GM21390 (cell line): ENCODE measurements around the gene PDZD11.
A peak's percentile ranks its signal among the peaks of the same experiment; 100 is the strongest.
"Not testable (repeated sequence)": the region's sequence is repeated elsewhere in the genome, so short reads cannot be mapped to it uniquely, and the experiment has no call there.

ENCODE experiments used
- ATAC-seq: cut with Tn5 transposase; IDR thresholded peaks from one replicate; pipeline ENCODE4 v1.9.1; 2021; ENCODE audit not compliant: unreplicated experiment

Gene PDZD11, protein sequence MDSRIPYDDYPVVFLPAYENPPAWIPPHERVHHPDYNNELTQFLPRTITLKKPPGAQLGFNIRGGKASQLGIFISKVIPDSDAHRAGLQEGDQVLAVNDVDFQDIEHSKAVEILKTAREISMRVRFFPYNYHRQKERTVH

DNA sequence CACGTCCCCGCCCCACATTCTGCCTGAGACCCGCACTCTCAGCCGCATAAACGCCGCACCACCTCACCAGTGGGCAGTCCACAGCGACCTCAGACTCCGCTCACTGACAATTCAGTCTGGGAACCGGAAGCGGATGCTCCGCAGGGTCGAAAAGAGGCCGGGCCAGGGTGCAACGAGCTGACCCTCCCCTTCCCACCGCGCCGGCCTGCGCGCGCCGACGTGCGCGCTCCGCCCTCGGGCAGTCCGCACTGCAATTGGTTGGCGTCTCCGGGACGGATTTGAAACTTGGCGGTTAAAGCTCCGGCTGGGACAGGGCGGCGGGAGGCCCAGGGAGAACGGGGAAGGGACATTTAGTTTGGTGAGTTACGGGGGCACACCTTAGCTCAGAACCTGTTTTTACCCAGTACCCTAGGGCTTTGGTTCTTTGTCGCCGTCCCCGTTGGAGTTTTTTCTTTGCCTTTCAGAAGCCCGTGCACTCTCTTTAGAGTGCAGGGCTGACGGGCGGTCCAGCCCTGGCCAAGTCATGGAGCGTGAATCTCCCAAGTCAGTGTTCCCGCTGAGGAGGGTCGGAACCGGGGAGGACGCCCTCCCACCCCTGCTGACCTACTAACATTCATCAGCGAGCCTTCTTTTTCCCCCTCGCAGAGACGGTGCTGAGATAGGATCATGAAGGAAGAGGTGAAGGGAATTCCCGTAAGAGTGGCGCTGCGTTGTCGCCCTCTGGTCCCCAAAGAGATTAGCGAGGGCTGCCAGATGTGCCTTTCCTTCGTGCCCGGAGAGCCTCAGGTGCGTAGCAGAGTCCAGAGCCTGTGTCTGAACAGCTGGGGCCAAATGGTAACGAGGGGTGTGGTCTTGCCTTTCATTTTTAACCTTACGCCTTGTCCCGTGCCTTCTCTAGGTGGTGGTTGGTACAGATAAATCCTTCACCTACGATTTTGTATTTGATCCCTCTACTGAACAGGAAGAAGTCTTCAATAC, at the start of gene PDZD11, which contains the start of gene KIF4A:
Gene PDZD11 (minus strand): TSS at position 135 of the 978 bp plus-strand sequence. CDS start 586 bp downstream, outside the sequence.
Gene KIF4A (plus strand): TSS at position 312 of the 978 bp plus-strand sequence. CDS start 355 bp downstream, at position 667.
- ATAC-seq, result peak; percentile 96

DNA sequence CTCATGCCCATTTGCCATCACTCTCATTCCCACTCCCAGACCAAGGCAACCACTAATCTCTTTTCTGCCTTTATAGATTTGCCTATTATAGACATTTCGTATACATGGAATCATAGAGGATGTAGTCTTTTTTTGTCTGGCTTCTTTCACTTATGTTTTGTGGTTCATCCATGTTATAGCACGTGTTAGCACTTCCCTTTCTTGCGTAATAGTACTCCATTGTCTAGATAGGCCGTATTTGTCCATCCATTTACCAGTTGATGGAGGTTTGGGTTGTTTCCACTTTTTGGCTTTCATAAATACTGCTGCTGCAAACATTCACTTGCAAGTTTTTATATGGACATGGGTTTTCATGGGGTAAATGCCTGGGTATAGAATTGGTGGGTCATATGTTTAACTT, 48.6 kb upstream of the PDZD11 start:
- no peak for ATAC-seq

DNA sequence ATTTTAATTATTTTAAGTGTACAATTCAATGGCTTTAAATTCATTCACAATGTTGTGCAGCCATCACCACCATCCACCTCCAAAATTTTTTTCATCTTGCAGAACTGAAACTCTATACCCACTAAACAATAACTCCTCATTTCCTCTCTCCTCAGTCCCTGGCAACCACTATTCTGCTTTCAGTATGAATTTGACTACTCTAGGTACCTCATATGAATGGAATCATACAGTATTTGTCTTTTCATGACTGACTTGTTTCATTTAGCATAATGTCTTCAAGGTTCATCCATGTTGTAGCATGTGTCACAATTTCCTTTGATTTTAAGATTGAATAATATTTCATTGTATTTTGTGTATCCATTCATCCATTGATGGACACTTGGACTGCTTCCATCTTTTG, 47.0 kb upstream of the PDZD11 start:
- ATAC-seq, result peak; percentile 100

DNA sequence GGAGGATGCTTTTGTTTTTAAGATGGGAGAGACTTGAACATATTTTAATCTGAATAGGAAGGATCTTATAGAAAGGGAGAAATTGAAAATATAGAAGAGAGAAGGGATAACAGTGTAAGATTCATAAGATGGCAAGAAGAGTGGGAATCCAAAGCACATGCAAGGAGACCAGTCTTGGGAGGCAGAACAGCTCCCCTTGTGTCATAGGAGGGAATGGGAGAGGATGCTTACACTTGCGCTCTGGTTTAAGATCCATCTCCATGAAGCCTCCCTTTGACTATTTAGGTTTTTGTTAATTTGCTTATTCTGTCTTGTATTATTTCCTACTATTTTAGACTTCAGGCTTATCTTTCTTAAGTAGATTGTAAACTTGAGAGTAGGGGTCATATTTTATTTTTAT, 42.9 kb upstream of the PDZD11 start:
- no peak for ATAC-seq

DNA sequence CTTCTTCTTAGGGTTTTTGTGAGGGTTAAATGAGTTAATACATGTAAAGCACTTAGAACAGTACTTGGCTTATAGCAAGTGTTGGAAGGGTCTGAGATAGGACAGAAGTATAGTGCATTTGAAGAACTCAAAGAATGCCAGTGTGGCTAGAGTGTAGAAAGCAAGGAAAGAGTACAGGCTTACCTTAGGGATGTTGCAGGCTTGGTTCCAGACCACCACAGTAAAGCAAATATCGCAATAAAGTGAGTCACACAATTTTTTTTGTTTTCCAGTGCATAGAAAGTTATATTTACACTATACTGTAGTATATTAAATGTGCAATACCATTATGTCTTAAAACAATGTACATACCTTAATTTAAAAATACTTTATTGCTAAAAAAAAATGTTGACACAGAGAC, 41.4 kb upstream of the PDZD11 start:
- ATAC-seq, result no peak

DNA sequence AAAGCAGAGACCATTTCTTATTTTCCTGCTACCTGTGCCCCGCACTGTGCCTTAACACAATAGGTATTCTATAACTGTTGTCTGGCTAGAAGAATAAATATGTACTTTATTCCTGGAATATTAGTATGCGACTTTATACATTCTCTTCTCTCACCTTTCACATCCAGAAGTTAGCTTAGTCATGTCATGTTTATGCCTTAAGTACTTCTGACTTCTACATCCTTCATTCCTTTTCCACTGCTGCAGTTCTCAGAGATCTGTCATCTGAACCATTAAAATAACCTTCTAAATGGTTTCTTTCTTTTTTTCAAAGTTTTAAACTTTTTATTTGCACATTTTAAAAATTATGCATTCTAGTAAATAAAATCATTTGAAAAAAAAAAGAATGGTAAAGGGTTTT, 34.6 kb upstream of the PDZD11 start:
- ATAC-seq, result no peak

DNA sequence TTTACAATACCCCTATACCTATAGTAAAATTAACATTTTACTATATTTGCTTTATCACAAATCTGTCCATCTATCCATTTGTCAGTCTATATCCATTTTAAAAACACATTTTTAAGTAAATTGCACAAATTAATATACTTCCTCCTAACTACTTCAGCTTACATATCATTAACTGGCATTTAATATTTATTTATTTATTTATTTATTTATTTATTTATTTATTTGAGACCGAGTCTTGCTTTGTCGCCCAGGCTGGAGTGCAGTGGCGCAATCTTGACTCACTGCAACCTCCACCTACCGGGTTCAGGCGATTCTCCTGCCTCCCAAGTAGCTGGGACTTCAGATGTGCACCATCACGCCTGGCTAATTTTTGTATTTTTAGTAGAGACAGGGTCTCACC, 33.9 kb upstream of the PDZD11 start:
- not testable (repeated sequence) for ATAC-seq

DNA sequence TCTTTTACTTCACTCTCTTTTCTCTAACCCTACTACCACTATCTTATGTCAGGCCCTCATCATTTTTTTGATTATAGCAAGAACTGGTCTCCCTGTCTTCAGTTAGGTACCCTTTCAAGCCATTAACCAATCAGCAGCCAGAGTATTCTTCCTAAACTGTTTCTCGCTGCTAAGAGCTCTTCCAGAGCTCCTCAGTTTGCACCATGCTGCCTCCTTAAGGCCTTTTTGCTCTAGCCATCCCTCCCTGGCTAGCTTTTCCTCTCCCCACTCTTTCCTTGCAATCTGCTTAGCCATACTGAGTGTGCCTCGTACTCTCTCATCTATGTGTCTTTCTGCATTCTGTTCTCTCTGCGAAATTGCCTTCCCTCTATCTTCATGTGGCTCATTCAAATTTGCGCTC, 33.1 kb upstream of the PDZD11 start:
- ATAC-seq, result no peak

DNA sequence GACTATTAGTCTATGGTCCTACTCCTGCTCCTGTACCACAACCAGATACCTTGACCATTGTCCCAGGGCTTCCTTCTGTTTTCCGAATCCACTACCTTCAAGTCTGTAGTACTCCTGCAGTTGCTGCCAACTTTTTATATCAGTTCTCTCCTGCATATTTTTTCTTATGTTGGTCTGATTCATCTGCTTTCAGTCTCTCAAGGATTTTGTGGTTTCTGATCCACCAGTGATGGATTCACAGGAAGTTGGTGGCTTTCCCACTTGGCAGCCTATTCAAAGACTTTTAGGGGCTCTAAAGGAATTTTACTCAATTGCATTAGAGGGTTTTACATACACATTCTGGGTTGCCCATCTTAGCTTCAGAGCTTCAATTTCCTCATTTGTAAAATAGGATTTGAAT, 23.8 kb upstream of the PDZD11 start:
- ATAC-seq, result no peak

DNA sequence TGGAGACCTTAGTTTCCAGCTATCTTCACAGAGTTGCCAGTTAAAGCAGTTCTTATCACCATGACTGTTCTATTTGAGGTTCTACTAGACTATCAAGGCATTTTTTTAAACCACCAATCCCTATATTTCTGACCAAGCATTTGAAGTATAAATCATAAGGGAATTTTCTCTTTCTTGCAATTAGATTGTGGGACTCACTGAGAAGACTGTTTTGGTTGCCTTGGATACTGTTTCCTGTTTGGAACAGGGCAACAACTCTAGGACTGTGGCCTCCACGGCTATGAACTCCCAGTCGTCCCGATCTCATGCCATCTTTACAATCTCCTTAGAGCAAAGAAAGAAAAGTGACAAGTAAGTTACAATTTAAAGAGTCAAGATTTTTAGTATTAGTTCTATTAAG, 12.0 kb upstream of the PDZD11 start:
- no peak for ATAC-seq

DNA sequence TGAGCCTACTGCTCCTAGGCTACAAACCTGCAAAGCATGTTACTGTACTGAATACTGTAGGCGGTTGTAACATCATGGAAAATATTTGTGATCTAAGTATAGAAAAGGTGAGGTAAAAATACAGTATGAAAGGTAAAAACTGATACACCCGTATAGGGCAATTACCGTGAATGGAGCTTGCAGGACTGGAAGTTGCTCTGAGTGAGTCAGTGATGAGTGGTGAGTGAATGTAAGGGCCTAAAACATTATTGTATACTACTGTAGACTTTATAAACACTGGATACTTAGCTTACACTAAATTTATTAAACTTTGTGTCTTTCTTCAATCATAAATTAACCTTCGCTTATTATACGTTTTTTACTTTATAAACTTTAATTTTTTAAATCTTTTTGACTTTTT, 3.9 kb upstream of the PDZD11 start:
- no peak for ATAC-seq

DNA sequence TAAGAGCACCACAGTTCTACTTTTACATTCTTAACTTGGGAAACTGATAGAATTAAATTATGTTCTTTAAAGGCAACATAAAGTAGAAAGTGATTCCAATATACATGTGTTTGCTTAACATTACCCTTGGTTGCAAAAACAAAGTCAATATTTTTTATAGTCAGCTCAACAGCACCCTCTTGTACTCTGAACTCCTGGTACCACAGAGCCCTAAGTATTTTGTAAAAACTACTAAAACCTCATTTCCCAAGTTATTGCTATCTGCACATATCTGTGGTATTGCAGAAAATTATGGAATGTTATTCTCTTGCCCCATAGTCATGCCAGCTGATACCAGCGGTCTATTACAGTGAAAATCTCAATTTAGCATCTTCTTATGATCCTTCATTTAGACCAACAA, 3.1 kb upstream of the PDZD11 start:
- no peak for ATAC-seq

DNA sequence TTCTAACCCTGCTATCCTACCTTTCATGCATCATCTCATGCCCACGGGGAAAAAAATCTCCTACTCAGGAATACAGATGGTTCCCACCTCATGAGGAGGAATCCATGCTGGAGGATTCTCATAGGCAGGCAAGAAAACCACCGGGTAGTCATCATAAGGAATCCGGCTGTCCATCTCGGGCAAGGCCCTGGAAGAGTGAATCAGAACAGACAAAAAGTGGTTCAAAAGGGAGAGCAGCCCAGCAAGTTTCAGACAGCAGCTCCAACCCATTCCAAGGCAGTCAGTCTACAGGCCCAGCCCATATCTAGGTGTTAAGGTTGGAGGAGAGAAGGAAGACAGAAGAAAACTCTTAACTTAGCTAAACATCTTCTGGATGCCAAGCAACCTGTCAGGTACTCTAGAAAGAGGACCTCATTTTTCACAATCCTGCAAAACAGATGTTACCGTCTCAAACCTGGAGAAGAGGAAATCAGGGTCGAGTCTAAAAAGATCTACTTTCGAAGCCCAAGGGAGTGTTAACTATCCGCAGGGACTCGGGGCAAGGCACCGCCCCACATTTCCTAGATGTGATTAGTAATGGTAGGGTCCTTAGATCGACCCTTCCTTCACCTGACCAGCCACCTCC, 447 bp downstream of the PDZD11 start:
- ATAC-seq, result no peak

DNA sequence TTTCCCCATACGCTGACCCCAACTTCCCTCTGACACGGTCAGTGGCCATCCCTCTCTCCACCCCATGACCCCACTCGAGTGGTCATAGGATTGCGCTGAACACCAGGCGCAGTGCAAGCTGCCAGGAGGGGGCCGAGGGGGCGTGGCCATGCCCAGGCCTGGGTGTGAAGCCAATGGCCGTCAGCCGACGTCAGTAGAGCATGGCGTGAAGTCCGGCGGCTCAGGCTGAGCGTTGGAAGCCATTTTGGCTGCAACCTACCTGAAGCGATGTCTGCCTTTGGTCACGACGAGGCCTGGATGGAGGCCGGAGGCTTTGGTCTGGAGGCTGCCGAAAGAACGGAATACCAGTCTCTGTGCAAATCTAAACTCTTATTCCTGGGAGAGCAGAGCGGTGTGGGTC, 7.8 kb downstream of the PDZD11 start, which contains the start of gene RAB41:
Gene RAB41 (plus strand): TSS at position 222 of the 400 bp plus-strand sequence. CDS start 46 bp downstream, at position 268.
- no peak for ATAC-seq

DNA sequence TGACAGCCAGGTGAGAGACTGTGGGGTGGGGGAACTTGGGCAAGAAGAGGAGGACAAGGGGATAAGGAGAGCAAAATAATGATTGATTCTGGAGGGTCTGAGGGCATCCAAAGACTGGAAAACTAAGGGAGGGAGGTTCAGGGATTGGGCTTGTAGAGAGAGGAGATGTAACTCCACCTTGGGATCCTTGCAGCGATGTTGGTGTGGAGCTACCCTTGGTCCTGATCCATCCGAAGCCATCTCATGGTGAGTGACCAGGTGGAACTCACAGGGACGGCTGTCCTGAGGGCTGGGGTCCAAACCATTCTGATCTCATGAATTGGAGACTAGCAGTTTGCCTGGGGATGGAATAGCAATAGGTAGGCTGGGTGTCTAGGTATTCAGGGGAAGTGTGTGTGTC, 9.2 kb downstream of the PDZD11 start:
- ATAC-seq, result no peak

DNA sequence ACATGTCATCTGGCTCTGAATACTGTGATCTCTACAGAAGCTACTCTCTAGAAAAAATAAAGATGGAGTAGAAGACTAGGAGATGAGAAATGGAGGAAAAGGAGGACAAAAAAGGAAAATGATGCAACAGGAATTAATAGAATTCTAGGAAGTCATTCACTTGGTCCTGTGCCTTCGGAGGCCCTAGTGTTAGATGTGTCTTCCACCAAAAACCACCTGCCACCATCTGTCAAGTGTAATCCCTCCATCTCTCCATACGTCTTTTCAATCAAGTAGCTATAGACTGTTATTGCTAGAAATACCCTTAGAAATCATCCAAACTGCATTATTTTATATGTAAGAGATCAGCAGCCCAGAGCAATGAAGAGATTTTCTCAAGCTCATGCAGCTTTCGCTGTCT, 10.6 kb downstream of the PDZD11 start:
- ATAC-seq, result no peak

DNA sequence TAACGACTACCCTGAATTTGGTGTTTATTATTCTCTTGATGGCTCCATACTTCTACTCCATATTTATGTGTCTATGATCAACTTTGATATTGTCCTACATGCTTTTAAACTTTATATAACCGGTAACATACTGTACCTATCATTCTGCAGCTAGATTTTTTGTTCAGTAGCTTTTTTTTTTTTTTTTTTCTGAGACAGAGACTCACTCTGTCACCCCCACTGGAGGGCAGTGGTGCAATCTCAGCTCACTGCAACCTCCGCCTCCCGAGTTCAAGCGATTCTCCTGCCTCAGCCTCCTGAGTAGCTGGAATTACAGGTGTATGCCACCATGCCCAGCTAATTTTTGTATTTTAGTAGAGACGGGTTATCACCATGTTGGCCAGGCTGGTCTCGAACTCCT, 15.7 kb downstream of the PDZD11 start:
- ATAC-seq, result not testable (repeated sequence)

DNA sequence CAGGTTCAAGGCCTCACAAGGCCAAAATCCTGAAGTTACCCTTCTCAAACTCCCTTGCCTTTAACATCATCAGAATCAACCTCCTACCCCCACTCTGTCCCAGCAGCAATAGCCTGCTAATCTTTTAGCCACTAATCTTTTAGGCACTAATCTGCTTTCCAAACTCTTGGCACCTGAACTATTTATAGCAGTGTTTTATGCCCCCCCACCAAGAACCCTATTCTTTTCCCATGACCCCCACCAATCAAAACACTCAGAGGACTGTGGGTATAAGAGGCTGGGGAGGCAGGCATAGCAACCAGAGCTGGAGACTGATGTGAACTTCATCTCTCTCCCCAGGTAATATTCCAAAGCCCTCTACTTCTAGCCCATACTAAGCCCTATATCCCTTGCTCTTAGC, 21.7 kb downstream of the PDZD11 start, which contains the start of gene ARR3:
Gene ARR3 (plus strand): TSS at position 301 of the 400 bp plus-strand sequence. CDS start 1,052 bp downstream, outside the sequence.
- no peak for ATAC-seq

DNA sequence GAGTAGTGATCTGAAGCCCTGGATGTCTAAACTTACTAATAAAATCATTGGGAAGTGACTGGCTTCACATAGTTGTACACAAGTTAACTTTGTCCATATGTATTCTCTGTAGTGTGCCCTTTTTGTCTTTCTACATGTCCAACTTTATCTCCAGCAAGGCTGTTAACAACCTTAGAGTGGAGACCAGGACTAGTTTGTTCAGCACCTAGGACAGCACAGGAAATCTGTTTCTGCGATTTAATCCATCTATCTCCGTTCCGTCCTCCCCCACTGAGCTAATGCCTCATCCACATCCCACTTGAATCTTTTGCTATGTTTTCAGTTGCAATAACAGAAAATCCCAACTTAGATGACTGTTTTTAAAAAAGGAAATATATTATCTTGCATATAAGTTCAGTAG, 24.9 kb downstream of the PDZD11 start:
- ATAC-seq, result no peak

DNA sequence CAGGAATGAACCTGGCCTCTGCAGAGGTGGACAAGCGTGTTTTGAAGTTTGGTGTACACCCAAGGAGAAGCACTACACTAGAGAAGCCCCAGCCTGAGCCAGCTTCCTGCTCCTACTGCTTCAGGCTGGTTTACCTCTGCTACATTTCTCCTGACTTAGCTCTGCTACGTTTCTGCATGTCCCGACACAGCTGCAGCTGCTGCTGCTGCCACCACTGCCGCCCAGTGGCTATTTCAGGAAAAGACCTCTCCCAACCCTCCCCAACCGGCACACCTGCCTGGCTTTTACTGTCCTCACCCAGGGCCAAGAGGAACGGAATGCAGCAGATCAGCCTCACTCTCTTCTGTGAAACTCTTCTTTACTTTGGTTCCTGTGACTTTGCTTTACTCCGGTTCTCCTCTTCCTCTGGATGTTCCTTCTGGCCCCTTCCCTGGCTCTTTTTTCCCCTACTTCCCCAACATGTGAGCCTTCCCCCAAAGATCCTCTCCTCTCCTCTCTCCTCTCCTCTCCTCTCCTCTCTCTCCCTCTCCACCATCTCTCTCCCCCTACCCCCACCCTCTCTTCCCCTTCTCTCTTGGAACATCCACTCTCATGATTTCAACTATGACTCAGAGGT, 26.7 kb downstream of the PDZD11 start:
- ATAC-seq, result no peak

DNA sequence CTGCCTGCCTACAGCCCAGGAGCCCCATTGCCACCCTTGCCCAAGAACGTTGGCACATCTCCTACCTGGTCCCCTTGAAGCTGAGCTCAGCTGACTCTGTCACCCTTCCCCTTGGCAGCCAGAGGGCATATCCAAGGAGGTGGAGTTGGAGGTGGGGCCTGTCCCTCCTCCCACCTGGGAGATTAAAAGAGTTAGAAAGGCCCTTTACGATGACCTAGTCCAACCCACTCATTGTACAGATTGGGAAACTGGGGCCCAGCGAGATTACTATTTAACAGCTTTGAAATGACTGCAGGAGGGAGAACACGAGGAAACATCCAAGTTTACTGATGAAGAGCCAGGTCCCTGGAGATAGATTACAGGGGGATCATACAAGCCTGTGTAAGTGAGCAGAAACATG, 29.6 kb downstream of the PDZD11 start, which contains the start of gene P2RY4:
Gene P2RY4 (minus strand): TSS at position 101 of the 400 bp plus-strand sequence. CDS start 580 bp downstream, outside the sequence.
- no peak for ATAC-seq
